Hematopoietic multipotent progenitor cell treated with erythropoietin and hydrocortisone succinate and interleukin-3 and kit ligand, for 4 days (in vitro differentiated cells): ENCODE measurements around the gene USP34.
"Not testable (repeated sequence)": the region's sequence is repeated elsewhere in the genome, so short reads cannot be mapped to it uniquely, and the experiment has no call there.

Experiments used
- DNase-seq: peaks from one replicate; pipeline ENCODE4 v3.0.0-alpha.2; 2015

The USP34 gene

GRCh38 chr2:61470965-61471904, at the start of gene USP34:
USP34 (minus strand) TSS chr2:61471087; CDS start chr2:61470692, 395 bp downstream.
- DNase-seq, result peak; percentile 99

- DNase-seq, result no peak
Measured at GRCh38 chr2:61520261-61520660, 49.4 kb upstream of the USP34 start.

GRCh38 chr2:61512768-61513398, 42.0 kb upstream of the USP34 start:
- no peak for DNase-seq

- DNase-seq, result no peak
Measured at GRCh38 chr2:61510674-61511671, 40.1 kb upstream of the USP34 start.

GRCh38 chr2:61504949-61505348, 34.1 kb upstream of the USP34 start:
- no peak for DNase-seq

- DNase-seq, result no peak
Measured at GRCh38 chr2:61499060-61499459, 28.2 kb upstream of the USP34 start.

- DNase-seq, result peak; percentile 38
Measured at GRCh38 chr2:61493523-61493942, 22.6 kb upstream of the USP34 start.

- DNase-seq, result no peak
Measured at GRCh38 chr2:61492476-61492875, 21.6 kb upstream of the USP34 start.

- no peak for DNase-seq
Measured at GRCh38 chr2:61485281-61485680, 14.4 kb upstream of the USP34 start.

- DNase-seq, result no peak
Measured at GRCh38 chr2:61478086-61478485, 7.2 kb upstream of the USP34 start.

GRCh38 chr2:61476929-61477589, 6.2 kb upstream of the USP34 start:
- not testable (repeated sequence) for DNase-seq

GRCh38 chr2:61471905-61472805, 1.3 kb upstream of the USP34 start:
- peak; percentile 64 for DNase-seq

GRCh38 chr2:61470122-61470951, 550 bp downstream of the USP34 start:
- peak; percentile 92 for DNase-seq

- DNase-seq, result peak; percentile 16
Measured at GRCh38 chr2:61469424-61470121, 1.3 kb downstream of the USP34 start.

- DNase-seq, result not testable (repeated sequence)
Measured at GRCh38 chr2:61468231-61468630, 2.7 kb downstream of the USP34 start.

GRCh38 chr2:61465045-61465444, 5.8 kb downstream of the USP34 start:
- DNase-seq, result peak; percentile 20

- peak; percentile 46 for DNase-seq
Measured at GRCh38 chr2:61463769-61464475, 7.0 kb downstream of the USP34 start.

- DNase-seq, result no peak
Measured at GRCh38 chr2:61461404-61461803, 9.5 kb downstream of the USP34 start.

GRCh38 chr2:61460163-61460562, 10.7 kb downstream of the USP34 start:
- DNase-seq, result no peak
